Stimulated activated naive CD8-positive, alpha-beta T cell treated with anti-CD3 and anti-CD28 coated beads, Interleukin-15, Interleukin-2, amounts not matched to agents 100 ng/mL and 50 ng/mL, for 24 hours (primary cell): Measurements from ENCODE around the gene PDYN.

ENCODE experiments used
- H3K27ac Mint-ChIP-seq: one replicate; pipeline ENCODE4 v1.8.0; 2021; ENCODE audit warnings: mild to moderate bottlenecking, mixed read lengths
- H3K27me3 Mint-ChIP-seq: one replicate; pipeline ENCODE4 v1.8.0; 2021; ENCODE audit warnings: mixed read lengths
- H3K36me3 Mint-ChIP-seq: one replicate; pipeline ENCODE4 v1.8.0; 2021; ENCODE audit warnings: low read depth, mixed read lengths
- H3K4me1 Mint-ChIP-seq: one replicate; pipeline ENCODE4 v1.8.0; 2021; ENCODE audit warnings: low read depth, mixed read lengths
- H3K4me3 Mint-ChIP-seq: one replicate; pipeline ENCODE4 v1.8.0; 2021; ENCODE audit warnings: mild to moderate bottlenecking, mixed read lengths
- H3K9me3 Mint-ChIP-seq: one replicate; pipeline ENCODE4 v1.8.0; 2021; ENCODE audit warnings: mixed read lengths

Gene PDYN

GRCh38 chr20:1973601-1974440, 20.0 kb downstream of the PDYN start:
- no peaks in the 10 kb centered on the region for H3K36me3 Mint-ChIP-seq
- H3K4me1 Mint-ChIP-seq = no peaks in the 10 kb centered on the region
- peaks cover 36% of the 10 kb centered on the region for H3K27me3 Mint-ChIP-seq
- no peaks in the 10 kb centered on the region for H3K9me3 Mint-ChIP-seq
- no peak overlapping the region for H3K4me3 Mint-ChIP-seq
- no peak overlapping the region for H3K27ac Mint-ChIP-seq

GRCh38 chr20:1971893-1972586, 21.8 kb downstream of the PDYN start:
- H3K4me1 Mint-ChIP-seq = no peaks in the 10 kb centered on the region
- peaks cover 20% of the 10 kb centered on the region for H3K27me3 Mint-ChIP-seq
- H3K4me3 Mint-ChIP-seq = no peak overlapping the region
- no peaks in the 10 kb centered on the region for H3K9me3 Mint-ChIP-seq
- H3K36me3 Mint-ChIP-seq = no peaks in the 10 kb centered on the region
- no peak overlapping the region for H3K27ac Mint-ChIP-seq

GRCh38 chr20:1968964-1969363, 24.9 kb downstream of the PDYN start:
- Mint-ChIP-seq H3K4me1 (peaks cover 17% of the 10 kb centered on the region), H3K4me3 (no peak overlapping the region), H3K36me3 (no peaks in the 10 kb centered on the region), H3K9me3 (no peaks in the 10 kb centered on the region), H3K27me3 (peaks cover 27% of the 10 kb centered on the region), H3K27ac (no peak overlapping the region)

- Mint-ChIP-seq H3K4me3 (peak overlapping the region; percentile 60), H3K9me3 (no peaks in the 10 kb centered on the region), H3K27ac (peak overlapping the region; percentile 77), H3K36me3 (no peaks in the 10 kb centered on the region), H3K27me3 (peaks cover 29% of the 10 kb centered on the region), H3K4me1 (peaks cover 20% of the 10 kb centered on the region)
Observed at GRCh38 chr20:1965520-1966351, 28.1 kb downstream of the PDYN start.

- Mint-ChIP-seq H3K27ac (peak overlapping the region; percentile 77), H3K4me3 (peak overlapping the region; percentile 60), H3K9me3 (no peaks in the 10 kb centered on the region), H3K36me3 (no peaks in the 10 kb centered on the region), H3K27me3 (peaks cover 20% of the 10 kb centered on the region), H3K4me1 (peaks cover 20% of the 10 kb centered on the region)
Observed at GRCh38 chr20:1964659-1965405, 29.0 kb downstream of the PDYN start.

- H3K4me3 Mint-ChIP-seq = no peak overlapping the region
- peaks cover 20% of the 10 kb centered on the region for H3K27me3 Mint-ChIP-seq
- peaks cover 20% of the 10 kb centered on the region for H3K4me1 Mint-ChIP-seq
- no peaks in the 10 kb centered on the region for H3K9me3 Mint-ChIP-seq
- H3K27ac Mint-ChIP-seq = no peak overlapping the region
- no peaks in the 10 kb centered on the region for H3K36me3 Mint-ChIP-seq
Observed at GRCh38 chr20:1964061-1964460, 29.8 kb downstream of the PDYN start.

GRCh38 chr20:1961374-1961773, 32.5 kb downstream of the PDYN start:
- Mint-ChIP-seq H3K4me3 (no peak overlapping the region), H3K9me3 (no peaks in the 10 kb centered on the region), H3K27me3 (peaks cover 24% of the 10 kb centered on the region), H3K27ac (no peak overlapping the region), H3K36me3 (no peaks in the 10 kb centered on the region), H3K4me1 (peaks cover 20% of the 10 kb centered on the region)

GRCh38 chr20:1959156-1959555, 34.7 kb downstream of the PDYN start:
- Mint-ChIP-seq H3K36me3 (no peaks in the 10 kb centered on the region), H3K27ac (no peak overlapping the region), H3K9me3 (no peaks in the 10 kb centered on the region), H3K4me3 (no peak overlapping the region), H3K4me1 (peaks cover 4% of the 10 kb centered on the region), H3K27me3 (peaks cover 19% of the 10 kb centered on the region)

GRCh38 chr20:1958426-1958825, 35.4 kb downstream of the PDYN start:
- Mint-ChIP-seq H3K4me3 (no peak overlapping the region), H3K27me3 (peaks cover 14% of the 10 kb centered on the region), H3K27ac (no peak overlapping the region), H3K36me3 (no peaks in the 10 kb centered on the region), H3K9me3 (no peaks in the 10 kb centered on the region), H3K4me1 (peaks cover 3% of the 10 kb centered on the region)

GRCh38 chr20:1955217-1955616, 38.6 kb downstream of the PDYN start:
- Mint-ChIP-seq H3K36me3 (no peaks in the 10 kb centered on the region), H3K27ac (no peak overlapping the region), H3K4me1 (no peaks in the 10 kb centered on the region), H3K27me3 (peaks cover 11% of the 10 kb centered on the region), H3K9me3 (no peaks in the 10 kb centered on the region), H3K4me3 (no peak overlapping the region)

- Mint-ChIP-seq H3K27me3 (peaks cover 15% of the 10 kb centered on the region), H3K27ac (no peak overlapping the region), H3K36me3 (no peaks in the 10 kb centered on the region), H3K9me3 (no peaks in the 10 kb centered on the region), H3K4me1 (no peaks in the 10 kb centered on the region), H3K4me3 (no peak overlapping the region)
Observed at GRCh38 chr20:1953621-1954020, 40.2 kb downstream of the PDYN start.

GRCh38 chr20:1952737-1953530, 40.9 kb downstream of the PDYN start:
- H3K4me3 Mint-ChIP-seq = no peak overlapping the region
- no peaks in the 10 kb centered on the region for H3K9me3 Mint-ChIP-seq
- no peaks in the 10 kb centered on the region for H3K4me1 Mint-ChIP-seq
- H3K36me3 Mint-ChIP-seq = no peaks in the 10 kb centered on the region
- H3K27ac Mint-ChIP-seq = no peak overlapping the region
- peaks cover 16% of the 10 kb centered on the region for H3K27me3 Mint-ChIP-seq

- Mint-ChIP-seq H3K9me3 (no peaks in the 10 kb centered on the region), H3K27ac (no peak overlapping the region), H3K27me3 (peaks cover 21% of the 10 kb centered on the region), H3K36me3 (no peaks in the 10 kb centered on the region), H3K4me1 (no peaks in the 10 kb centered on the region), H3K4me3 (no peak overlapping the region)
Observed at GRCh38 chr20:1951436-1952115, 42.3 kb downstream of the PDYN start.
